PC-9 (cell line): Measurements from ENCODE around the gene FGD5.

Source experiments
- EZH2 ChIP-seq: fragments of 200-600 bp; sonication (generic); IDR thresholded peaks from 2 replicates; pipeline ENCODE4 v1.8.0; 2017; ENCODE audit warnings: antibody characterized with exemption, low read depth
- TF ChIP-seq, protein P1 (sequence below): fragments of 200-600 bp; sonication (generic); conservative IDR thresholded peaks from 2 replicates; pipeline ENCODE4 v1.6.1; 2017; ENCODE audit warnings: mixed run types, antibody characterized with exemption, mild to moderate bottlenecking, moderate library complexity

DNA sequence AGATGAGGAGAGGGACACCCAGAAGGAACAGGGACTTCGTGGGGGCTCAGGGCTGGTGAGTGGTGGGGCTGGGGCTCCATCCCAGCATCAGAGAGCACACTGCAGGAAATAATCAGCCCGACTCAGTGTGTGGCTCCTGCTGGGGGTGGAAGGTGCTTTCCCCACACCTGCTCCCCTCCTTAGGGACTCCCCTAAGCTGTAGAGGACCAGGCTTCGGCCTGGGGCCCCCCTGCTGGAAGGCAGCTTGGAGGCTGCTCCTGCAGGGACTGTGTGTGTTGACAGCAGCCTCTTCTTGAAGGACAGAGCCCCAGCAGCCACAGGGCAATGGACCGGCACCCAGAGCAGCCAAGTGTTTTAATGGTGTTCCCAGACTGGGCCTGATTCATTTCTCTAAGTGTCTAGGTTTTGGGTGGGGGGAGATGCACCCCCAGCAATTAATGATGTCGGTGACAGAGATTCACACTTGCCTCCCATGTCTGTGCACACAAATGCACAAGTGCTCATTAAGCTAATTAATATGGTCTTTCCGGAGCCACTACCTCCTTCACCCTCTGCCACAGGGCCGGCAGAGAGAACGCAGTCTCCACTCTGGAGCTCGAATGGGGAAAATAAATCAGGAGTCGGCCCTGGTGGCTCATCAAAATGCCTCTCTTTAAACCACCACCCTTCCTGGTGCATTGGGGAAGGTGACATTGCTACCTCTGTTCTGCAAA lies 16.9 kb upstream of the FGD5 start:
- TF ChIP-seq, protein P1, sequence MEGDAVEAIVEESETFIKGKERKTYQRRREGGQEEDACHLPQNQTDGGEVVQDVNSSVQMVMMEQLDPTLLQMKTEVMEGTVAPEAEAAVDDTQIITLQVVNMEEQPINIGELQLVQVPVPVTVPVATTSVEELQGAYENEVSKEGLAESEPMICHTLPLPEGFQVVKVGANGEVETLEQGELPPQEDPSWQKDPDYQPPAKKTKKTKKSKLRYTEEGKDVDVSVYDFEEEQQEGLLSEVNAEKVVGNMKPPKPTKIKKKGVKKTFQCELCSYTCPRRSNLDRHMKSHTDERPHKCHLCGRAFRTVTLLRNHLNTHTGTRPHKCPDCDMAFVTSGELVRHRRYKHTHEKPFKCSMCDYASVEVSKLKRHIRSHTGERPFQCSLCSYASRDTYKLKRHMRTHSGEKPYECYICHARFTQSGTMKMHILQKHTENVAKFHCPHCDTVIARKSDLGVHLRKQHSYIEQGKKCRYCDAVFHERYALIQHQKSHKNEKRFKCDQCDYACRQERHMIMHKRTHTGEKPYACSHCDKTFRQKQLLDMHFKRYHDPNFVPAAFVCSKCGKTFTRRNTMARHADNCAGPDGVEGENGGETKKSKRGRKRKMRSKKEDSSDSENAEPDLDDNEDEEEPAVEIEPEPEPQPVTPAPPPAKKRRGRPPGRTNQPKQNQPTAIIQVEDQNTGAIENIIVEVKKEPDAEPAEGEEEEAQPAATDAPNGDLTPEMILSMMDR = no peak
- TF ChIP-seq EZH2 = no peak
